ENCODE data around the gene FAM170B.
A peak's percentile ranks its signal among the peaks of the same experiment; 100 is the strongest.

Gene FAM170B

DNA sequence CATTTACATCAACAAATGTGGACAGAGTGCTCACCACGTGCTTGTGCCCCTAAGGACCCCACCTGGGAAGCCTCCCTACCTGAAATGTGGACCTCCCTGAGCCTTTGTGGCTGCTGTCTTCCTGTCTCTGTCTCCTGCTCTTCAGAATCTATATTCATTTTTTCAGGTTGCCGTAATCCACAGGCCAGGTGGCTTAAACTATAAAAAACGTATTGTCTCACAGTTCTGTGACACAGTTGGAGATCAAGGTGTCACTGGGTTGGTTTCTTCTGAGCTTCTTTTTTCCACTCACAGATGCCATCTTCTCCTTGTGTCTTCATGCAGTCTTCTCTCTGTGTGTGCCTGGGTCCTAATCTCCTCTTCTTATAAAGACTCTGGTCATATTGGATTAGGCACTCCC lies 12.9 kb downstream of the FAM170B start (continued):
- TF ChIP-seq, protein P1, sequence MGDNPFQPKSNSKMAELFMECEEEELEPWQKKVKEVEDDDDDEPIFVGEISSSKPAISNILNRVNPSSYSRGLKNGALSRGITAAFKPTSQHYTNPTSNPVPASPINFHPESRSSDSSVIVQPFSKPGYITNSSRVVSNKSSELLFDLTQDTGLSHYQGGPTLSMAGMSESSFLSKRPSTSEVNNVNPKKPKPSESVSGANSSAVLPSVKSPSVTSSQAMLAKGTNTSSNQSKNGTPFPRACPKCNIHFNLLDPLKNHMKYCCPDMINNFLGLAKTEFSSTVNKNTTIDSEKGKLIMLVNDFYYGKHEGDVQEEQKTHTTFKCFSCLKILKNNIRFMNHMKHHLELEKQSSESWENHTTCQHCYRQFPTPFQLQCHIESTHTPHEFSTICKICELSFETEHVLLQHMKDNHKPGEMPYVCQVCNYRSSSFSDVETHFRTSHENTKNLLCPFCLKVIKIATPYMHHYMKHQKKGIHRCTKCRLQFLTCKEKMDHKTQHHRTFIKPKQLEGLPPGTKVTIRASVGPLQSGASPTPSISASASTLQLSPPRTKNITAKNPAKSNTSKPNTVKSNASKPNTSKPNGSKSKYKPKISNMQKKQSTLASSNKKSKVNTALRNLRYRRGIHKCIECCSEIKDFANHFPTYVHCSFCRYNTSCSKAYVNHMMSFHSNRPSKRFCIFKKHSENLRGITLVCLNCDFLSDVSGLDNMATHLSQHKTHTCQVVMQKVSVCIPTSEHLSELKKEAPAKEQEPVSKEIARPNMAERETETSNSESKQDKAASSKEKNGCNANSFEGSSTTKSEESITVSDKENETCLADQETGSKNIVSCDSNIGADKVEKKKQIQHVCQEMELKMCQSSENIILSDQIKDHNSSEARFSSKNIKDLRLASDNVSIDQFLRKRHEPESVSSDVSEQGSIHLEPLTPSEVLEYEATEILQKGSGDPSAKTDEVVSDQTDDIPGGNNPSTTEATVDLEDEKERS (tag by site-specific recombination; IDR thresholded peaks at IDR 0.05) = no peak
- no peak for TF ChIP-seq ZNF654 (tag by site-specific recombination; IDR thresholded peaks at IDR 0.05; ENCODE audit: low read depth)

DNA sequence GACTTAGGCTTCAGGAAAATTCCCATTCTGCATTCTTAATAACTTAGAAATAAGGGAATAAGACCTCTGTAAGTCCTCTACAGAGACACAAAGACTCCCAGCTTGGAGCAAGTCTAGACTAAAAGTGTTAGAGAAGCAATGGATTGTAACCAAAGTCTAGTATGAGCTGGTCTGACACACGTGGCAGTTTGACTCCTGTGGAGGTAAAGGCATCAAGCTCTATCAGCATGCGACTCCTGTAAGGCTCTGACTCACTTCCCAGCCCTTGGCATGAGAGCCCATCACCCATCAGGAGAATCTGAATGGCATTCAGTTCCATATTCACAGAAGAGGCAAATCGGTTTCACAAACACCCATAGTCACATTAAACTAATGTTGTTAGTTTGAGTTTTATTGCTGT lies 14.1 kb downstream of the FAM170B start:
- CTCF ChIA-PET = interaction anchor here (0.6 kb wide), 1 partner anchor 187 kb away, joined by 4 read pairs; no protein-coding TSS in a partner anchor
- no peaks in the 10 kb centered on the region for H3K36me3 ChIP-seq (ENCODE audit: control insufficient read depth in 2 of 2, insufficient read depth in 1 of 2, low read length in 2 of 2)
- POLR2A ChIA-PET = no interaction called here

DNA sequence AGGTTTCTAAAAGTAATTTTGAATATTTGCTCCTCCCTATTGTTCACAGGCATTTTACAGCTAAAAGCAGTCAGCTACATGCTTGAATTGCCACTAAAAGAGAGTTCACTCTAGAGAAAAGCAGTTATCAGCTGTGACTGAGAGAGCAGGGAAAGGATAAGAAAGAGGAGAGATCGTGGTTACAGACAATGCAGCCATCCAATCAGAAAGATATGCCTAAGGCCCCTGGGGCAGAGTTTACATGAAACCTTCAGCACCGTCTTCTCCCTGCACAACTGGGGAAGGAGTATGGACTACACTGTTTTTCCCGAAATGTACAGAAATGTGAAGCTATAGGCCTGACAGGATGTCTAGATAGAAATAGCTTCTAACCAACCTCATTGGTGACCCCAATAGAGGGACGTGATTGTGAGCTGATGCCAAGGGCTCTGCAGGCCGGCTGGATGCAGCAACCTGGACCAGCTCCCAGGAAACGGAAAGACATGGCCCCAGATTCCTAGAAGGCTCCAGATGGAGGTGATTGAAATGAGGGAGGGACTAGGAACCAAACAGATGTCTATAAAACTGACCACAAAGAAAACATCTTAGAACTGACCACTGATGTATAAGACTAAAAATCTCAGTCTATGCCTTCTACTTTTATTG lies 15.3 kb downstream of the FAM170B start:
- ChIA-PET POLR2A (no interaction called here), CTCF (interaction anchor here (0.6 kb wide), 1 partner anchor 809 kb away, joined by 3 read pairs; no protein-coding TSS in a partner anchor)
- no peaks in the 10 kb centered on the region; the same call in 1 of the 2 replicates for H3K4me1 ChIP-seq (ENCODE audit: control insufficient read depth, insufficient read depth, low read length)
- no peaks in the 10 kb centered on the region for H3K9me3 ChIP-seq (ENCODE audit: control insufficient read depth, insufficient read depth, low read depth, low read length)
- no peak overlapping the region for H3K27ac ChIP-seq (ENCODE audit: extremely low read depth, low read depth, low read length)
- no peak for TF ChIP-seq ZNF239 (tag by site-specific recombination; IDR thresholded peaks at IDR 0.05)
- TF ChIP-seq ZNF677 (tag by site-specific recombination; IDR thresholded peaks at IDR 0.05) = no peak
- no peak for TF ChIP-seq ZNF560 (tag by site-specific recombination; IDR thresholded peaks at IDR 0.05; ENCODE audit: borderline replicate concordance)
- TF ChIP-seq ZNF747 (tag by site-specific recombination; IDR thresholded peaks at IDR 0.05) = no peak
- TF ChIP-seq ZNF514 (tag by site-specific recombination; IDR thresholded peaks at IDR 0.05) = no peak
- TF ChIP-seq BCL11A (tag by site-specific recombination; IDR thresholded peaks at IDR 0.05; ENCODE audit: low read depth) = no peak
- TF ChIP-seq MYNN (tag by site-specific recombination; IDR thresholded peaks at IDR 0.05; ENCODE audit: borderline replicate concordance) = no peak
- no peak for TF ChIP-seq TCF7L2 (IDR thresholded peaks at IDR 0.05; ENCODE audit: borderline replicate concordance, low read depth, low read length)
- no peaks in the 10 kb centered on the region for H3K36me3 ChIP-seq (ENCODE audit: control insufficient read depth in 2 of 2, insufficient read depth in 1 of 2, low read length in 2 of 2)
- H3K4me3 ChIP-seq (ENCODE audit: low read depth, low read length) = no peak overlapping the region

More for the DNA sequence above, 14.1 kb downstream of the FAM170B start:
- TF ChIP-seq ZNF433 (tag by site-specific recombination; IDR thresholded peaks at IDR 0.05; ENCODE audit: low read depth) (no peak), ZBTB48 (tag by site-specific recombination; IDR thresholded peaks at IDR 0.05) (no peak), ZNF621 (tag by site-specific recombination; IDR thresholded peaks at IDR 0.05) (no peak), GLIS1 (tag by site-specific recombination; IDR thresholded peaks at IDR 0.05) (0 out of 2 replicates have a peak, but pooled peaks have one; percentile 28)
- Histone ChIP-seq H3K27ac (ENCODE audit: extremely low read depth, low read depth, low read length) (no peak overlapping the region), H3K4me3 (ENCODE audit: low read depth, low read length) (no peak overlapping the region), H3K4me1 (ENCODE audit: control insufficient read depth, insufficient read depth, low read length) (no peaks in the 10 kb centered on the region; the same call in 1 of the 2 replicates), H3K9me3 (ENCODE audit: control insufficient read depth, insufficient read depth, low read depth, low read length) (no peaks in the 10 kb centered on the region)

DNA sequence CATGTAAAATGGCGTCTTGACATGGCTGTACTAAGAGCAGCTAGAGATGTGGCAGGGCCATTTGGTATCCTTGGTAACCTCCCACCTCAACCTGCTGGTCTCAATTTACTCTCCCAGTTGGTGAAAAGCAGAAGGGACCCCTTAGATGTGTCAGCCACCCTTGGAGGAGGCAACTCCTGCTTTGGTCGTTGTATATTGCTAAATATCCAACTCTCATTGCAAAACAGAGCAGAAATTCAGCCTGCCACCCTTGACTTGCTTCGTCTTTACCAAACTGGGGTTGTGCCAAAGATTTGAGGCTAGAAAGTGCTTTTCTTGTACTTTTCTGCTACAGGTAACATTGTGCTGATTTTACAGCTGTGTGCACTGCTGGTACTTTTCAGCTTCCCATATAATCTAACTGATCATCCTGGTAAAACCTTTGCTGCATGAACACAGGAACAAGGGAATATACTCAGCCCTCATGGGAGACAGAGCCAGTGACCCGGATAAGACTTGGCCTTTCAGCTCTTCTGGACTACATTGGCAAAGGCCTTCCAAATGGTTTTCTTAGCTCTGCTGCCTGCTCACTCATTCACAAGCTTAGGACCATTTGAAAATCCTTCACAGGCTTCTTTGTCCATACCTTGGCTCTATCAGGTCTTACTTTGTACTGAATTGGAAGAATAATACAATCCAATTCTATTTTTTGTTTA lies 16.3 kb downstream of the FAM170B start:
- POLR2A ChIA-PET = no interaction called here
- Histone ChIP-seq H3K9me3 (ENCODE audit: control insufficient read depth, insufficient read depth, low read depth, low read length) (no peaks in the 10 kb centered on the region), H3K4me3 (ENCODE audit: low read depth, low read length) (no peak overlapping the region), H3K36me3 (ENCODE audit: control insufficient read depth in 2 of 2, insufficient read depth in 1 of 2, low read length in 2 of 2) (no peaks in the 10 kb centered on the region), H3K27ac (ENCODE audit: extremely low read depth, low read depth, low read length) (no peak overlapping the region), H3K4me1 (ENCODE audit: control insufficient read depth, insufficient read depth, low read length) (no peaks in the 10 kb centered on the region; the same call in 1 of the 2 replicates)
- CTCF ChIA-PET = no interaction called here
- TF ChIP-seq ZNF335 (tag by site-specific recombination; conservative IDR thresholded peaks at IDR 0.05) = no peak
- TF ChIP-seq, protein P2, sequence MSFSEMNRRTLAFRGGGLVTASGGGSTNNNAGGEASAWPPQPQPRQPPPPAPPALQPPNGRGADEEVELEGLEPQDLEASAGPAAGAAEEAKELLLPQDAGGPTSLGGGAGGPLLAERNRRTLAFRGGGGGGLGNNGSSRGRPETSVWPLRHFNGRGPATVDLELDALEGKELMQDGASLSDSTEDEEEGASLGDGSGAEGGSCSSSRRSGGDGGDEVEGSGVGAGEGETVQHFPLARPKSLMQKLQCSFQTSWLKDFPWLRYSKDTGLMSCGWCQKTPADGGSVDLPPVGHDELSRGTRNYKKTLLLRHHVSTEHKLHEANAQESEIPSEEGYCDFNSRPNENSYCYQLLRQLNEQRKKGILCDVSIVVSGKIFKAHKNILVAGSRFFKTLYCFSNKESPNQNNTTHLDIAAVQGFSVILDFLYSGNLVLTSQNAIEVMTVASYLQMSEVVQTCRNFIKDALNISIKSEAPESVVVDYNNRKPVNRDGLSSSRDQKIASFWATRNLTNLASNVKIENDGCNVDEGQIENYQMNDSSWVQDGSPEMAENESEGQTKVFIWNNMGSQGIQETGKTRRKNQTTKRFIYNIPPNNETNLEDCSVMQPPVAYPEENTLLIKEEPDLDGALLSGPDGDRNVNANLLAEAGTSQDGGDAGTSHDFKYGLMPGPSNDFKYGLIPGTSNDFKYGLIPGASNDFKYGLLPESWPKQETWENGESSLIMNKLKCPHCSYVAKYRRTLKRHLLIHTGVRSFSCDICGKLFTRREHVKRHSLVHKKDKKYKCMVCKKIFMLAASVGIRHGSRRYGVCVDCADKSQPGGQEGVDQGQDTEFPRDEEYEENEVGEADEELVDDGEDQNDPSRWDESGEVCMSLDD (tag by site-specific recombination; IDR thresholded peaks at IDR 0.05) = no peak
- TF ChIP-seq, protein P3, sequence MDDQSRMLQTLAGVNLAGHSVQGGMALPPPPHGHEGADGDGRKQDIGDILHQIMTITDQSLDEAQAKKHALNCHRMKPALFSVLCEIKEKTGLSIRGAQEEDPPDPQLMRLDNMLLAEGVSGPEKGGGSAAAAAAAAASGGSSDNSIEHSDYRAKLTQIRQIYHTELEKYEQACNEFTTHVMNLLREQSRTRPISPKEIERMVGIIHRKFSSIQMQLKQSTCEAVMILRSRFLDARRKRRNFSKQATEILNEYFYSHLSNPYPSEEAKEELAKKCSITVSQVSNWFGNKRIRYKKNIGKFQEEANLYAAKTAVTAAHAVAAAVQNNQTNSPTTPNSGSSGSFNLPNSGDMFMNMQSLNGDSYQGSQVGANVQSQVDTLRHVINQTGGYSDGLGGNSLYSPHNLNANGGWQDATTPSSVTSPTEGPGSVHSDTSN (CRISPR knock-in tag; IDR thresholded peaks at IDR 0.05) = no peak
